Fibroblast of lung (primary cell): ENCODE results near the gene ANKRD28. TPM values are rescaled to one million over a fixed set of nuclear protein-coding genes. Genes with fewer than 3 reads are reported as not detected.

Source experiments
- DNase-seq, 2 donors: peaks; one replicate each; pipeline versions ENCODE4 v3.0.0 to v3.0.0-alpha.2; 2010; ENCODE audit warnings: low read depth in 2 of 2
- H2AFZ ChIP-seq: 2 replicates; pipeline ENCODE4 v1.5.1; 2012; ENCODE audit warnings: low read length, control low read depth, inconsistent platforms
- H3K27ac ChIP-seq: 2 replicates; pipeline ENCODE4 v1.5.1; 2011; ENCODE audit warnings: low read length, control low read depth; ENCODE audit not compliant: insufficient read depth
- H3K27me3 ChIP-seq: 2 replicates; pipeline ENCODE4 v1.5.1; 2011; ENCODE audit warnings: mild to moderate bottlenecking, low read length; ENCODE audit not compliant: control insufficient read depth, insufficient read depth
- H3K36me3 ChIP-seq: 2 replicates; pipeline ENCODE4 v1.5.1; 2011; ENCODE audit warnings: low read length; ENCODE audit not compliant: control insufficient read depth, insufficient read depth
- H3K4me1 ChIP-seq: 2 replicates; pipeline ENCODE4 v1.5.1; 2011; ENCODE audit warnings: low read length; ENCODE audit not compliant: control insufficient read depth, insufficient read depth; ENCODE audit errors: extremely low read depth
- H3K4me2 ChIP-seq: 2 replicates; pipeline ENCODE4 v1.5.1; 2011; ENCODE audit warnings: low read length, control low read depth; ENCODE audit not compliant: insufficient read depth; ENCODE audit errors: extremely low read depth
- H3K4me3 ChIP-seq, 4 experiments: fragments of 200-600 bp in 1 of 4; sonication (generic) in 1 of 4; replicated peaks in 1 of 4; 2 replicates each; pipeline ENCODE4 v1.5.1; 2011 to 2016; ENCODE audit warnings: low read length in 4 of 4, low read depth in 3 of 4, mild to moderate bottlenecking in 3 of 4, control low read depth in 2 of 4, inconsistent platforms in 1 of 4, mixed read lengths in 1 of 4; ENCODE audit not compliant: insufficient read depth in 1 of 4; ENCODE audit errors: control extremely low read depth in 1 of 4
- H3K79me2 ChIP-seq: 2 replicates; pipeline ENCODE4 v1.5.1; 2012; ENCODE audit warnings: mild to moderate bottlenecking, low read length, inconsistent platforms; ENCODE audit not compliant: control insufficient read depth, insufficient read depth
- H3K9ac ChIP-seq: 2 replicates; pipeline ENCODE4 v1.5.1; 2011; ENCODE audit warnings: mild to moderate bottlenecking, low read length, control low read depth; ENCODE audit not compliant: insufficient read depth
- H3K9me3 ChIP-seq: 2 replicates; pipeline ENCODE4 v1.5.1; 2012; ENCODE audit warnings: low read depth, low read length; ENCODE audit not compliant: control insufficient read depth, insufficient read depth
- H4K20me1 ChIP-seq: 2 replicates; pipeline ENCODE4 v1.5.1; 2011; ENCODE audit warnings: low read length; ENCODE audit not compliant: control insufficient read depth, insufficient read depth; ENCODE audit errors: extremely low read depth
- CTCF ChIP-seq, 2 donors: IDR thresholded peaks in 1 of 2; conservative IDR thresholded peaks in 1 of 2; 1 replicate in 1 of 2; 2 replicates in 1 of 2; pipeline ENCODE4 v1.5.1; 2011 to 2012; ENCODE audit warnings: low read length in 2 of 2, control low read depth in 1 of 2, inconsistent platforms in 1 of 2, low read depth in 1 of 2, mild to moderate bottlenecking in 1 of 2
- EZH2 ChIP-seq: IDR thresholded peaks from 2 replicates; pipeline ENCODE4 v1.5.1; 2012; ENCODE audit warnings: low read length, control low read depth, mild to moderate bottlenecking; ENCODE audit errors: missing control alignments
- polyA plus RNA-seq, 2 donors: library from polyadenylated mRNA; depleted of rRNA in 1 of 2; stranded (reverse) in 1 of 2; unstranded in 1 of 2; fragments of >200 nt; gene quantifications; 2 replicates each; pipeline ENCODE4 v1.2.1, GENCODE V29; 2011 to 2012; ENCODE audit warnings: missing spikeins in 1 of 2
- total RNA-seq: library from RNA; depleted of rRNA; stranded (reverse); fragments of >200 nt; gene quantifications from 2 replicates; pipeline ENCODE4 v1.2.1, GENCODE V29; 2014

ANKRD28 gene
- total and polyA plus RNA-seq, 2 donors (not counting 1 experiment from before 2014, with no cell fraction given) = 82.3 to 222 TPM

DNA sequence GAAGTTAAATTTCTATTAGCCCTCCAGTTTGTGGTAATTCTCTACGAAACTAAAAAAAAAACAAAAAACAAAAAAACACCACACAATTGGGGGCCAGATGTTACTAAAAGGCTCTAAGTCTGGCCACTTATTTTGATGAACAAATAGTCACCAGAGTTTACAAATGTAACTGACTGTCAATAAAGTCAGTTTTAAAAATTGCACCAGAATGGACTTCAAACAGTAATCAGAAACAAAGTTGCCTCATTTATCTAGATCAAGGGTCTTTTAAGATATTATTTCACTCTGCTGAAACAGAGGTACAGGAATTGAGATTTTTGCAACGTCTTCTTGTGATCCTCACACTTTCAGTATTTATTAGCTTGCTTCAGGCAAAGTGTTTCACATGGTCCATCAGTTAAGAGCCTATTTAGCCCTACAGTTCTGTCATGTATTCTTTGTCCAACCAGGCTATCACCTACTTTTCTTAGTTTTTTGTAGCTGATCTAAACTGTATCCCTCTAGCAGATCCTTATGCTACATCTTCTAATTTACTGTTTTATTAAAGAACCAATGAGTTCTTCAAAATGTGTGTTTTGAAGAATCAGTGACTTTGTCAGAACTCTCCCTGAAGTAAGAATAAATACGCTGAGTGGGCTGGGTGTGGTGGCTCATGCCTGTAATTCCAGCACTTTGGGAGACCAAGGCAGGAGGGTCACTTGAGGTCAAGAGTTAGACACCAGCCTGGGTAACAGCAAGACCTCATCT is 74.7 kb downstream of the ANKRD28 start:
- peak overlapping the region; percentile 6 for H3K27ac ChIP-seq

GRCh38 chr3:15716178-15716577 is 81.6 kb downstream of the ANKRD28 start:
- no peak overlapping the region for H3K9ac ChIP-seq
- no peaks in the 10 kb centered on the region for H3K36me3 ChIP-seq
- no peak for TF ChIP-seq CTCF (conservative IDR thresholded peaks at IDR 0.05 in 1 of 2, IDR thresholded peaks at IDR 0.05 in 1 of 2; ENCODE audit: low read depth in 1 of 2, low read length in 2 of 2)
- no peaks in the 10 kb centered on the region for H3K4me1 ChIP-seq
- no peak overlapping the region for H3K27ac ChIP-seq
- no peaks in the 10 kb centered on the region for H4K20me1 ChIP-seq
- H3K27me3 ChIP-seq = no peaks in the 10 kb centered on the region
- no peaks in the 10 kb centered on the region for H3K9me3 ChIP-seq
- no peak overlapping the region for H3K4me2 ChIP-seq
- H3K4me3 ChIP-seq = no peak overlapping the region
- no peak overlapping the region for H2AFZ ChIP-seq
- H3K79me2 ChIP-seq = peaks cover 16% of the 10 kb centered on the region
- no peak for DNase-seq

More for the DNA sequence above, 74.7 kb downstream of the ANKRD28 start:
- Histone ChIP-seq H3K9ac (no peak overlapping the region), H3K79me2 (peaks cover 5% of the 10 kb centered on the region), H4K20me1 (no peaks in the 10 kb centered on the region), H3K4me3 (no peak overlapping the region), H3K9me3 (no peaks in the 10 kb centered on the region), H3K4me2 (no peak overlapping the region), H3K36me3 (peaks cover 5% of the 10 kb centered on the region), H3K27me3 (no peaks in the 10 kb centered on the region), H2AFZ (no peak overlapping the region), H3K4me1 (no peaks in the 10 kb centered on the region)
- TF ChIP-seq CTCF (conservative IDR thresholded peaks at IDR 0.05 in 1 of 2, IDR thresholded peaks at IDR 0.05 in 1 of 2; ENCODE audit: low read depth in 1 of 2, low read length in 2 of 2) = no peak
- no peak for TF ChIP-seq EZH2
- DNase-seq = no peak

DNA sequence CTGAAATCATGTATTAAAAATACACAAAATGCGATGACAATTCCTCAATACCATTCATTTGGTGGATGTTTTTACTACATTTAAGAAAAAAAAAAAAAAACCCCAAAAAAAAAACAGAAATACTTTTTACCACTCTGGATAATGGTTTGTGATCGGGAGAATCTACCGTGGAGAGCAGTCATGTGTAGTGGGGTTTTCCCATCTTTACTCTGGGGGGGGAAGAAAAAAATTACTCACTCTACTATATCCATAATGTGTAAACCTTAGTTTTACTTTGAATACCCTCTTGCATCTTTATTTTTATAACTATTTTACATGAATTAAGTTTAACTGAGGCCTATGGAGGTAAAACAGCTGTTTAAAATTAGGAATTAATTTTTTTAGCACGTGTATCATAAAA is 83.3 kb downstream of the ANKRD28 start:
- Histone ChIP-seq H3K4me3 (no peak overlapping the region), H3K4me2 (no peak overlapping the region), H2AFZ (no peak overlapping the region), H3K9ac (no peak overlapping the region), H3K36me3 (peaks cover 7% of the 10 kb centered on the region), H3K79me2 (peaks cover 15% of the 10 kb centered on the region), H3K27me3 (no peaks in the 10 kb centered on the region), H3K4me1 (no peaks in the 10 kb centered on the region), H4K20me1 (no peaks in the 10 kb centered on the region), H3K27ac (no peak overlapping the region), H3K9me3 (no peaks in the 10 kb centered on the region)
- DNase-seq = no peak
- no peak for TF ChIP-seq EZH2
